Measurements from ENCODE around the gene NFIA.

NFIA gene

DNA sequence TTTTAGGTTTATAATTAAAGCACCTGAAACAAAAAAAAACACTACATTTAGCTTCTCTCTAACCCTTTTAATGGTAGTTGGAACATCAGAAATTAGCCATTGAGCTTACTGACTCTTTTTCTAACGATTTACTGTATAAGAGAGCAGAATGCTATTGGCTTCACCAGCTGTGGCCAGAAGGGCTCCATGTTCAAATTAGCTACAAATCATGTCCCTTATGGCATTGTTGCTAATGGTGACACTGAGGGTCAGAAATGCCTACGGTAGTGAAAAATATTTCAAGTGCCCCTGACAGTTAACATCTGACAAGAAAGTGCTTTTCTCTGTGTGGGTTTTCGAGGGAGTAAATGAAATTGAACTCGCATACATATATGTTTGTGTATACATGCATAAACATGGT is 232.7 kb downstream of the NFIA start:
- no peak for TF ChIP-seq TAF1 (IDR thresholded peaks at IDR 0.05; ENCODE audit: borderline replicate concordance, low read depth, low read length)
- no peak for FAIRE-seq

DNA sequence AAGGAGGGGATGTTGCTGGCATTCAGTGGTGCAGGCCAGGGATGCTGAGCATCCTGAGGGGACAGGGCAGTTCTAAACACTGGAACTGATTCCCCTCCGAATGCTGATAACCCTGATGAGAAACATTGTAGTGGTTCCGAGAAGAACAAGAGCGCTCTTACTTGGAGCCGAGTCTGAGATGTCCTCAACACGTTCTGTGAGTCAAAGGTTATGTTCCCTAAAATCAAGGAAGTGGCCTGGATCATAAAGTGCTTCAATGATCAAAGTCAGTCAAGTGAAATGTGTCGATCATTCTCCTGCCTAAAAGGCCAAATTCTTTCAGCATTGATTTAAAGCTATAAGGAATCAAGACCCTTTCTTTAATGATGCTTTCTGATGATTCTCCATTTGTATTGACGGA is 234.1 kb downstream of the NFIA start:
- TF ChIP-seq POLR2A (IDR thresholded peaks at IDR 0.05; ENCODE audit: low read depth, low read length), result no peak
- TF ChIP-seq POLR2AphosphoS5 (IDR thresholded peaks at IDR 0.05; ENCODE audit: low read depth, low read length), result no peak
- TF ChIP-seq TAF1 (IDR thresholded peaks at IDR 0.05; ENCODE audit: borderline replicate concordance, low read depth, low read length), result no peak
- no peak for FAIRE-seq
- DNase-seq (ENCODE audit: insufficient read length), result no peak

More for the DNA sequence above, 232.7 kb downstream of the NFIA start:
- no peak for DNase-seq (ENCODE audit: insufficient read length)

DNA sequence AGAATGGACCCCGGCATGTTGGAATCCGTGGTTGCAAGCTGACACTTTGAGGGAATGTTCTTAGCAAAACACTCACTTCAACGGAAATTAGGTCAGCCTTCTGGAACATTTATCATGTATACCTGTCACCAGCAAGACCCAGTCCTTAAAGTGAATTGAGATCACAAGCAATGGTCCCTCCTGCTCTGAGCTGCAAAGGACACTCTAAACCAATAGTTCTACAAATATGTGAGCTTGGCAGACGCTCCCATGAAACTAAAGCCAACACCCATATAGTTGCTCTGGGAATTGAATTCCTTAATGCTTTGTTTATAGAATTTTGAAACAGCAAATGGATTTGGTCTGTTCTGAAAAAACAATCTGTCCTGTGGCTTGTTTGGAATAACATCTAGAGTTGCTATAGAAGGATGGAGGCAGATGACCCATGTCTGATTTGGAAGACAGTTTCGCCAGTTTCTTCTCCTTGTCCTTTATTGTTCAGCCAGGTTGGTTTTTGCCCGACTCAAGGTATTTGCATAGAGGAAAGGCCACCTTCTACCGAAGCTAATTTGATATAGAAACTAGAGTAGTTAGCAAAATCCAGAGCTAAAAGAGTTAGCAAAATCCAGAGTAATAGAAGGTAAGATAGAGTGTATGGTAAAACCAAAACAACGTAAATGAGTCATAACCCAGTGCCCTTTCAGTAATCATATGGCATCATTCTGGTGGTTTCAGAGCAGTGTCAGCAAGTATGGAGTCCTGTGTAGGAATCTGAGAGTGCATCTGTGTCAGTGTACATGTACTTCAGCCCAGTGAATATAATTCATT is 236.2 kb downstream of the NFIA start:
- TF ChIP-seq TAF1 (IDR thresholded peaks at IDR 0.05; ENCODE audit: borderline replicate concordance, low read depth, low read length), result no peak
- no peak for TF ChIP-seq POLR2A (IDR thresholded peaks at IDR 0.05; ENCODE audit: low read depth, low read length)
- TF ChIP-seq POLR2AphosphoS5 (IDR thresholded peaks at IDR 0.05; ENCODE audit: low read depth, low read length), result no peak; the same call in 1 of the 2 replicates
- peak; percentile 13 for DNase-seq (ENCODE audit: insufficient read length)
- peak; percentile 84 for FAIRE-seq

- TF ChIP-seq POLR2A (IDR thresholded peaks at IDR 0.05; ENCODE audit: low read depth, low read length) (no peak), POLR2AphosphoS5 (IDR thresholded peaks at IDR 0.05; ENCODE audit: low read depth, low read length) (no peak), TAF1 (IDR thresholded peaks at IDR 0.05; ENCODE audit: borderline replicate concordance, low read depth, low read length) (no peak)
- FAIRE-seq (no peak), DNase-seq (ENCODE audit: insufficient read length) (no peak)
These were observed 238.2 kb downstream of the NFIA start for GRCh38 chr1:61320575-61320974.

DNA sequence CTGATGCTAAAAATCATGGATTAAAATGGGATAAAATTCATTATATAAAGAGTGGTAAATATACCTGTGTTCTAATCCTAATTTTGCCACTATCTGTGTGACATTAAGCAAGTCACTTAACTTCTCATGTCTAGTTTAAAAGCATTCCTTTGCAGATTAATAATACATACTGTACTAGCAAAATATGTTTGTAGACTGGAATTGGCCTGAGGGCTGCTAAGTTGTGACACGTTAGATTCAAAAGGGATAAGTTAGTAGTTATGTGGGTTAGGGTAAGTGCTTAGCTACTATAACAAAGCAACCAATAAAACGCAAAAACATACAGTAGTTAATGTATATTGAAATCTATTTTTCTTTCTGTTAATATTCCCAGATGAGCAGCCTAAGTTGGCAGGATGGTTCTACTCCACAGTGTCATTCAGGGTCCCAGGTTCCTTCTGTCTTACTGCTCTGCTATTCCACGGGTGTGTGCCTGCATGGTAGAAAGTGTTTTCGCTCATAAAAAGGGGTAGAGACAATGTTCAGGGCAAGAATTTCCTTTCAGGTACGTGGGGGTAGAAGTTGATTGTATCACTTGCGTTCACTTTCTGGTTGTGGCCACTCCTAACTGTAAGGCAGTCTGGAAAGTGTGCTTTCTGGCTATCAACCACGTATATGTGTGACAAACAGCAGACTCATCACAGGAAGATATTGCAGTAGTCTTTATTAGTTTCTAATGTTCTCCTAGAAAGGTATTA is 239.8 kb downstream of the NFIA start:
- no peak for DNase-seq (ENCODE audit: insufficient read length)
- no peak for FAIRE-seq
- TF ChIP-seq POLR2AphosphoS5 (IDR thresholded peaks at IDR 0.05; ENCODE audit: low read depth, low read length), result no peak
- no peak for TF ChIP-seq TAF1 (IDR thresholded peaks at IDR 0.05; ENCODE audit: borderline replicate concordance, low read depth, low read length)
- TF ChIP-seq POLR2A (IDR thresholded peaks at IDR 0.05; ENCODE audit: low read depth, low read length), result no peak

GRCh38 chr1:61322769-61323168 is 240.4 kb downstream of the NFIA start:
- no peak for FAIRE-seq
- TF ChIP-seq POLR2AphosphoS5 (IDR thresholded peaks at IDR 0.05; ENCODE audit: low read depth, low read length) (no peak), TAF1 (IDR thresholded peaks at IDR 0.05; ENCODE audit: borderline replicate concordance, low read depth, low read length) (no peak), POLR2A (IDR thresholded peaks at IDR 0.05; ENCODE audit: low read depth, low read length) (no peak)
- no peak for DNase-seq (ENCODE audit: insufficient read length)

DNA sequence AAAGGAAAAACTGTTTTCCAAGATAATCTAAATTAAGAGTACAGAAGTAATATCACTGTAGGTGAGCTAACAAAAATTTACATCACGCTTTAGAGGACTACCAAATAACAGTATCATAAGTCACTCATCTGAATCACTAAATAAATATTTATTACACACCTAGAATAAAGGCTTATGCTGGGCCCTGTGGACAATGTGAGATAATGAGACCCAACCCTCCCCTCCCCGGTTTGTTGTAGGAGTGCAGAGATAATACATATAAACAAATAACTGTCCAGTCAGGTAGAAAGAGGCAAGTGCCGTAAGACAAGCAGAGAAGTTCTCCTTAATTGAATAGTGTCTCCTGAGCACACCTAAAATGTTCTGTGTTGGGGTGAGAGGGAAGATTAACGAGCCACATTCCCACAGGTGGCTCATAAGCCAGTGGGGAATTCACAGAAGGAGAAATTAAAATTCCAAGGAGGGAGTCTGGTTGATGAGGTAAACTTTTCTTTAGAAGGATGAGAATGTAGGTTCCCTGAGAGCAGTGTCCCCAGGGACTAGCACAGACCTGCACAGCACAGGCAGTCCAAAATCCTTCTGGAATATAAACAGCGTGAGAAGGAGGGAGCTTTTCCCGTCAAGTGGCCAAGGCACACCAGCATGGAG is 241.4 kb downstream of the NFIA start:
- TF ChIP-seq POLR2A (IDR thresholded peaks at IDR 0.05; ENCODE audit: low read depth, low read length) (no peak), TAF1 (IDR thresholded peaks at IDR 0.05; ENCODE audit: borderline replicate concordance, low read depth, low read length) (no peak), POLR2AphosphoS5 (IDR thresholded peaks at IDR 0.05; ENCODE audit: low read depth, low read length) (no peak)
- DNase-seq (ENCODE audit: insufficient read length) (no peak), FAIRE-seq (no peak)

DNA sequence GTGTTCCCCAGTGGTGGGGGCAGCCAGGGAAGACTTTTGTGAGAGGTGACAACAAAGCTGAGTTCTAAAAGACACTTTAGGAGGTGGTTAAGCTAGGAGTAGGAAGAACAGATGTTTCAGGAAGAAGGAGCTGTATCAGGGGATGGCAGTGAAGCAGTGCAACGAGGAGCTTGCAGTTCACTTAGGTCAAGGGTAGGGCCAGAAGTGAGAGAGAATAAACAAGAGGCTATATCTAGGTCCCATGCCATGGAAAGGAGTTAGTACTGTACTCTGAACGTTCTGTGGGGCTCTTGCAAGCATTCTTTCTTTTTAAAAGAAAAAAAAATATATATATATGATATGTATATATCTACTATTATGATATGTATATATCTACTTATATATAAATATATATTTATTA is 244.4 kb downstream of the NFIA start:
- DNase-seq (ENCODE audit: insufficient read length) (no peak), FAIRE-seq (no peak)
- TF ChIP-seq TAF1 (IDR thresholded peaks at IDR 0.05; ENCODE audit: borderline replicate concordance, low read depth, low read length) (no peak), POLR2A (IDR thresholded peaks at IDR 0.05; ENCODE audit: low read depth, low read length) (no peak), POLR2AphosphoS5 (IDR thresholded peaks at IDR 0.05; ENCODE audit: low read depth, low read length) (no peak)

DNA sequence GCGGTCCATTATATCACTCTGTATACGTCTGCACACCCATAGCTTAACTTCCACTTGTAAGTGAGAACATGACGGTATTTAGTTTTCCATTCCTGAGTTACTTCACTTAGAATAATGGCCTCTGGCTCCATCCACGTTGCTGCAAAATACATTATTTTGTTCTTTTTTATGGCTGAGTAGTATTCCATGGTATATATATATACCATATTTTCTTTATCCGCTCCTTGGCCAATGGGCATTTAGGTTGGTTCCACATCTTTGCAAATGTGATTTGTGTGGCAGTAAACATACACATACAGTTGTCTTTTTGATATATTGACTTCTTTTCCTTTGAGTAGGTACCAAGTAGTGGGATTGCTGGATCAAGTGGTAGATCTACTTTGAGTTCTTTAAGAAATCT is 245.1 kb downstream of the NFIA start:
- no peak for DNase-seq (ENCODE audit: insufficient read length)
- FAIRE-seq, result no peak
- no peak for TF ChIP-seq POLR2AphosphoS5 (IDR thresholded peaks at IDR 0.05; ENCODE audit: low read depth, low read length)
- TF ChIP-seq TAF1 (IDR thresholded peaks at IDR 0.05; ENCODE audit: borderline replicate concordance, low read depth, low read length), result no peak
- no peak for TF ChIP-seq POLR2A (IDR thresholded peaks at IDR 0.05; ENCODE audit: low read depth, low read length)

GRCh38 chr1:61329556-61329955 is 247.2 kb downstream of the NFIA start:
- DNase-seq (ENCODE audit: insufficient read length) (no peak), FAIRE-seq (no peak)
- TF ChIP-seq TAF1 (IDR thresholded peaks at IDR 0.05; ENCODE audit: borderline replicate concordance, low read depth, low read length) (no peak), POLR2AphosphoS5 (IDR thresholded peaks at IDR 0.05; ENCODE audit: low read depth, low read length) (no peak), POLR2A (IDR thresholded peaks at IDR 0.05; ENCODE audit: low read depth, low read length) (no peak)

GRCh38 chr1:61330018-61330417 is 247.7 kb downstream of the NFIA start:
- DNase-seq (ENCODE audit: insufficient read length) (no peak), FAIRE-seq (no peak)
- no peak for TF ChIP-seq POLR2A (IDR thresholded peaks at IDR 0.05; ENCODE audit: low read depth, low read length)
- TF ChIP-seq POLR2AphosphoS5 (IDR thresholded peaks at IDR 0.05; ENCODE audit: low read depth, low read length), result no peak
- TF ChIP-seq TAF1 (IDR thresholded peaks at IDR 0.05; ENCODE audit: borderline replicate concordance, low read depth, low read length), result no peak

All from GM12892 (cell line).